Eye (tissue), 1 donor: ENCODE results near the gene EPB41.
"Not testable (repeated sequence)": the region's sequence is repeated elsewhere in the genome, so short reads cannot be mapped to it uniquely, and the experiment has no call there.

ENCODE experiments used
- DNase-seq: peaks from one replicate; pipeline ENCODE4 v3.0.0-alpha.2; 2015

Gene EPB41

DNA sequence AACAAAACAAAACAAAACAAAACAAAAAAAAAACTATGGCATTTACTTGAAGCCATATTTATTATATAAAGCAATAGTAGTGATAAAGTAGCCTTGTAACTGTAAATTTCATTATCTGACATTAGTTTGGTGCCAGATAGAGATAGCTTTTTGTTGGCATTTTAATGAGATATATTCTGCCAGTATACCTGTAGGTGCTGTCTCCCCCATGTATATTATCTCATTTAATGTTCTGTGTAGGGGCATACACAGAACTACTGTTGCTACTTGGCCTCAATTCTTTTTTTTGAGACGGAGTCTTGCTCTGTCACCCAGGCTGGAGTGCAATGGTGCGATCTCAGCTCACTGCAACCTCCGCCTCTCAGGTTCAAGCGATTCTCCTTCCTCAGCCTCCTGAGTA, 141.9 kb downstream of the EPB41 start:
- no peak for DNase-seq

DNA sequence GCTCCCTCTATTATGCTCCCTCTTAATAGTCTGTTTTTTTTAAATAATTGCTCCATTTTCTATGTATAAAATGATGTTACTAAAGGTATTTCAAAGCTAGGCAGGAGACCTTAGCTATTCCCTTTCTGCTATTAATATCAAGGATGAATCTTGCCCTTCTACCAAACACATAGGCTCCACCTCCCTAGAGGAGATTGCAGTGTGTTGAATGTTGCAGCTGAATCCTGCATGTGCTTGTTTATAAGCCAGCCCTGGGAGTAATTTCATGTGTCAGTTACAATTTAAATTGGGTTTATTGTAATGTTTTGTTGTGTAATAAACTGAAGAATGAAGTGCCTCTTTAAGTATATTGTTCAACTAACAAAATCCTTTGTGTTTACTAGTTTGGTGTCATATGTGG, 143.3 kb downstream of the EPB41 start:
- no peak for DNase-seq

DNA sequence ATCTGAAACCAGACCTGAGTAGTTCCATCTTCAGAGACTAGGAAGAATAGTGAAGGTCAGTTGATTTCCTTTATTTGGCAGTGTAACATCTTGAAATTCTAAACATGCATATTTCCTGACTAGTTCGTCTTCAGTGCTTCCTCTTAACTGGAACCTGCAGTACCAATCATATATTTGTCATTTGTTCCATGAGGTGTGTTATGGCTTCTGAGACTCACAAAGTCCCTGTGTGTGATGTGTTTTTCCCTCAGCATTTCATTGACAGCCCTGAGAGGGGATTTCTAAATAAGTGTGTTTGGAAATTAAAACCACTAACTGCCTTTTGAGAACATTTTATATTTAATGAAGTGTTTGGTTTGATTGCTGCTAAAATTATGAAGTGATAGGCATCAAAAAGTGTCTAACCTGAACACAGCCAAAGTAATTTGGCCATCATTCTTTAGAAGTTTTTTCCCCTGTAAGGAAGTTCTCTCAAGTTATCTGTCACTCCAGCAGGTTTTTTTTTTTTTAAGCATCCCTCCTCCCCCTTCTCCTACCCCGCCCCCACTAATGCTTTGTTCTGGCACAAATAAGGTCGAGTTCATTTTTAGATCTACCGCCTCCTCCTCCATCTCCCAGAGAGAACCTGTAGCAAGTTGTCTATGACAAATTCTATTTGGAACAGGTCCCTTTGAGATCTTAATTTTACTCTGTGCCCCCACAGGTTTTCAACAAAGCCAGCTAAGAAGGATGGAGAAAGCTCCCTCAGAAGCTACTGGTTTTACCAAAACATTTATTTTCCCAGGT, 148.0 kb downstream of the EPB41 start:
- no peak for DNase-seq

DNA sequence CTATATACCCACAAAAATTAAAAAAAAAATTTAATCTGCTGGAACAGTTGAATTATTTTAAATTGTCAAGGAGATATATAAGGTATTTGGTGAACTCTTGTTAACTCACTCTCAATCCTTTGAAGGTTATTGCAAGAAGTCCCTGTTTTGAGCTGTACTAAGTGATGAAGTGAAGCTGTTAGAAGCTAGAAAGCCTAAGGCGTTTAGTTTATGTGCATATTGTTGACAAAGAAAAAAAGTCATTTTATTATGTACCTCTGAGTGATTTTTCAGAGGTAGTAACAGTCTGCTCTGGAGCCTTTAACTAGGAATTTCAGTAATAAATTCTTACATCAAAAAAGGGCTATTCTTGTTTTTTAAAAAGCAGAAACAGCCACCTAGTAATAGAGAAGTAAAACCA, 149.7 kb downstream of the EPB41 start:
- no peak for DNase-seq

DNA sequence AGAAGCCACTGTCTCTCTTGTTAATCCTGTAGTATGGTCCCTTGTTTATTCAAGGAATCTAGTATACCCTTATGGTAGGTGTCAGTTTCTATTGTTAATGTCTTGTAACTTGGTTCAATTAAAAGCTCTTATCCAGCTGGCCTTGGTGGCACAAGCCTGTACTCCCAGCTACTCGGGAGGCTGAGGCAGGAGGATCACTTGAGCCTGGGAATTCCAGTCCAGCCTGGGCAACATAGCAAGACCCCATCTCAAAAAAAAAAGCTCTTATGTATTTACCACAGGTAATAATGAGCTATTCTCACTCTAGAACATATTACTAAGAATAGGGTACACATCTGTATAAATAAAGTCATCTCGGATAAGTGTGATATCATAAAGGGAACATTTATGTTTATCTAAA, 162.8 kb downstream of the EPB41 start:
- no peak for DNase-seq

DNA sequence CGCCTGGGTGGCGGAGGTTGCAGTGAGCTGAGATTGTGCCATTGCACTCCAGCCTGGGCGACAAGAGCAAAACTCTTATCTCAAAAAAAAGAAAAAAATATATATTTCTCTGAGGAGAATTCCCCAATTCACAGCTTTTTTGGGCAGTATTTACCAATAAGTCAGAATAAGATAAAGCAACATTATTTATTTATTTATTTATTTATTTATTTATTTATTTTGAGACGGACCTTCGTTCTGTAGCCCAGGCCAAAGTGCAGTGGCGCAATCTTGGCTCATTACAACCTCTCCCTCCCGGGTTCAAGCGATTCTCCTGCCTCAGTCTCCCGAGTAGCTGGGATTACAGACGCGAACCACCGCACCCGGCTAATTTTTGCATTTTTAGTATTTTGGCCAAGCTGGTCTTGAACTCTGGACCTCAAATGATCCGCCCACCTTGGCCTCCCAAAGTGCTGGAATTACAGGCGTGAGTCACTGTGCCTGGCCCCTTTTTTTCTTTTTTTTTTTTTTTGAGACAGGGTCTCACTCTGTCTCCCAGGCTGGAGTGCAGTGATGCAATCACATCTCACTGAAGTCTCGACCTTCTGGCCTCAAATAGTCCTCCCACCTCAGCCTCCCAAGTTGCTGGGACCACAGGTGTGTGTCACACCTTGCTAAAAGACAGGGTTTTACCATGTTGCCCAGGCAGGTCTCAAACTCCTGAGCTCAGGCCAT, 165.7 kb downstream of the EPB41 start:
- not testable (repeated sequence) for DNase-seq

DNA sequence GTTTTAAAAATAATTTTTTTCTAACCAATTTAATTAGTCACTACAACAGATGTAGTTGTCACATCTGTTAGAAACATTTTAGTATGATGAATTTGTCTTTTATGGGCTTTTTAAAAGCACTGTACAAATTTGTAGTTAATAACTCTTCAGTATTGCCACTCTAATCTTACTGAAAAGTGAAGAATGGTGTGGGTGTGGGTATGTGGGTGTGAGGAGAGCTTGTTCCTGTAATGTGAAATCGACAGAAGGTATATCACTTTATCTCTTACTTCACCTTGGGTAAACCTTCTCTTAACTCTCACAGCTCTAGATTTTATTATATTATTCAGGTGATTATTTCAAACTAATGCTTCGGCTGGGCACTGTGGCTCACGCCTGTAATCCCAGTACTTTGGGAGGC, 166.8 kb downstream of the EPB41 start:
- DNase-seq = no peak

DNA sequence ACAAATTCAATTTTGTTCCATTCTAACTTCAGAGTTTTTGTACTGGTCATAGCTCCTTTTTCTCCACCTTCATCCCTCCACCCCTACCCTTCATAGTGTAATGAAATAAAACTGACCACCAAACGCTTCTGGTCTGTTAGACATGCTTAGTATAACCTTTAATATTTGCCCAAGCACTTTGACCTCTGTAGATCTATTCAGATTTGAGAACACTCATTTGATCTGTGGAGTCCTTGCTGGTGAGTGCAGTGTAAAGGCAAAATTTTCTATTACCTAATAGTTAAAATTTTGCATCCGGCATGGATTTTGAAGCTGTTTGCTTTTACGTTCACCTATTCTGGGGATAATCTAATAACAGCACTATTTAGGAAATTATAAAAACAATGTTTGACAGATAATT, 168.2 kb downstream of the EPB41 start:
- DNase-seq = no peak

DNA sequence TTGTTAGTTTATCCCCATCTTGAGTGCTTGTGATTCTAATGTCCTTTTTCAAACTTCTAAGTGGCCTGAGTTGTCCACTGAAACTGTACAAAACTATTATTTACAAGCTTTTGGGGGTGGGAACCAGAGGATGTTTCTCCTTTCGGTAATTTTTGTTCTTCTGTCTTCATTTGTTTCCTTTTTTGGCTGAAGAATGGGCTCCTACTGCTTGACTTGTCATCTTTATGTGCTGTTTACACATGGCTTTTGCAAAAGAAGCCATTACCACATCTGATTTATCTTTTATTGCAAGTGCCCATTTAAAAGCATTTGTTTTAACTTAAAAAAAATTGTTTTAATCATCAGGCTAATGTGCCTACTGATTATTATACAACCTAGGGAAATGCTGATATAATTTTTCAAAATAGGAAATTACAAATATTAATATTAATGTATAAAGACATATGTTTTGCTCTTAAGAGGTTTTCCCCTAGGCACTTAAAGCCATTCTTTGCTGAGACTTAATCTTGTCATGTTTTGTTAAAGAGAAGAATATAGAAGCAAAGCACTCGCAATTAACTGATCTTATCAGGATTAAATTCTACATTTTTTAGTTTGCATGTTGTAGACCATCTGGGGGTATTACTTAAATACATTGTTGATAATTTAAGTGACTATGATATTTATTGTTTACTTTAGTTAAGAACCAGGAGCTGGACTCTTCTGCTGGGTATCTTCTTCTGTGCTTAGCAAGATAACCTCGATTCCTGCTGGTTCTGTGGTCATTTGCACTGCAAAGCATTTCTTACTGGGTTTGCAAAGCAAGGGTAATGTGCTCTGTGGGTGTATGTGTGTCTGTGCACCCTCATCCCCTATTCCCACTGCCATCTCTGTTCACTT, 169.2 kb downstream of the EPB41 start:
- DNase-seq = no peak

DNA sequence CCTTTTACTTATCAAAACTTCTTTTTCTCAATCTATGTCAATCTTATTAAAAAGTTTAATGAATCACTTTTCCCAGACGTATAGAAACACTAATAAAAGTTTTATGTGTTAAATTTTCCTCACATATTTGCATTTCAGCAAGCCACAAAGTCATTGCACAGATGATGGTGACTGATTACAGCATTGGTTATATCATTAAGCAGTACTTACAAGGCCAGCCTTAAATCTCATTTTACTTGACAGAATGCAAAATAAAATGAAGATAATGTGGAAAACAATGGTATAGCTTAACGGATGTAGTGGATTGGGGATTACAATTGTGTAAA, 169.8 kb downstream of the EPB41 start:
- no peak for DNase-seq

DNA sequence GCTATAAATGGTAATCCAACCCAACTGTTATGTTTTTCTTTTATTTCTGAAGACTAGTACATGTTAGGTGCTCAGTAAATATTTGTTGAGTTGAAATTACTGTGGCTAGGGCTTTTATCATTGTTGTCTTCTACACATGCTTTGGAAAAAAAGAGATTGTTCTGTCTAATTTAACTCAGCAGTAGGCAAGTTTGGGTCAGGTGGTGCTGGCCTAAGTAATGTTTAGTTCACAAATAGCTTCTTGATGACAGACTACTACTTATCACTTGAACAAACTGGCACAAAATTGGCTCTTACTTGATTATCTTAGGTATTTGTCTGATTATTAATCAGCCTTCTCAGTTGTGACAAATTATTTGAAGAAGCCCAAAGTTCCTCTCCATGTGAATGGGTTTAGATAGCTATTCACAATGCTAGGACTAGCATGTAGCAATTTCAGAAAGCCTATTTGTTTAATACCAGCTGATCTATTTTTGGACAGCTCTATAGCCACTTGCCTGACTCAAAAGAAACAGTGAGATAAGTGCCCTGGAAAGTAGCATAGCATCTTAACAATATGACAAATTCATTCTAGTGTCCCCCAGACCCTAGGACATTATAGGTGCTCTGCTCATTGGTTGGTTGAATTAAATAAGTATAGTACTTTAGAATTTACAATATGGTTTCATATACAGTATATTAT, 176.7 kb downstream of the EPB41 start:
- no peak for DNase-seq

DNA sequence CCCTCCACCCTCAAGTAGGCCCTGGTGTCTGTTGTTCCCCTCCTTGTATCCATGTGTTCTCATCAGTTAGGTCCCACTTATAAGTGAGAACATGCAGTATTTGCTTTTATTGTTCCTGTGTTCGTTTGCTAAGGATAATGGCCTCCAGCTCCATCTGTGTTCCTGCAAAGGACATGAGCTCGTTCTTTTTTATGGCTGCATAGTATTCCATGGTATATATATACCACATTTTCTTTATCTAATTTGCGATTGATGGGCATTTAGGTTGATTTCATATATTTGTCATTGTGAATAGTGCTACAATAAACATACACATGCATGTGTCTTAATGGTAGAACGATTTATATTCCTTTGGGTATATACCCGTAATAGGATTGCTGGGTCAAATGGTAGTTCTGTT, 178.3 kb downstream of the EPB41 start:
- DNase-seq = not testable (repeated sequence)

DNA sequence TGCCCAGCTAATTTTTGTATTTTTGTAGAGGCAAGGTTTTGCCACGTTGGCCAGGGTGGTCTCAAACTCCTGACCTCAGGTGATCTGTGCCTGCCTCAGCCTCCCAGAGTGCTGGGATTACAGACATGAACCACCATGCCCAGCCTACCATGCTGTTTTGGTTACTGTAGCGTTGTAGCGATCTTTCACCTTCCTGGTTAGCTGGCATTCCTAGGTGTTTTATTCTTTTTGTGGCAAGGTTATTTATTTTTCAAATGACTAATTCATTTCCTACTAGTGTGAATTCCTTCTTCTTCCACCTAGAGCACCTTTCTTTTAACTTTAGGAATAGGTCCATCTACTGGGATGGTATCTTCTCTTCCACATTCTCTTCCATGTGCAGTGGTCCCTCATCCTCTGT, 180.1 kb downstream of the EPB41 start:
- DNase-seq = no peak

DNA sequence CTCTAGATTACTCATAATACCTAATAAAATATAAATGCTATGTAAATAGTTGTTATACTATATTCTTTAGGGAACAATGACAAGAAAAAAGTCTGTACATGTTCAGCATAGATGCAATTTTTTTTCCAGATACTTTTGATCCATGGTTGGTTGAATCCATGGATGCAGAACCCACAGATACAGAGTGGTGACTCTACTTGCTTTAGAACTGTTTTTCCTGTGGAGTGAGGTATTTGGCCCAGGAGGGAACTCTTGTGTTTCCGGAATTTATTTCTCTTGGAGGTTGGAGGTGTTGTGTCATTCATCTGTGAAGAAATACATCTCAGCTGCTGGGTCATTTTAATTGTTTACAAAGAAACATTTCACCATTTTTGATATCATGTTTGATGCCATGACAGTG, 180.6 kb downstream of the EPB41 start:
- DNase-seq = no peak

DNA sequence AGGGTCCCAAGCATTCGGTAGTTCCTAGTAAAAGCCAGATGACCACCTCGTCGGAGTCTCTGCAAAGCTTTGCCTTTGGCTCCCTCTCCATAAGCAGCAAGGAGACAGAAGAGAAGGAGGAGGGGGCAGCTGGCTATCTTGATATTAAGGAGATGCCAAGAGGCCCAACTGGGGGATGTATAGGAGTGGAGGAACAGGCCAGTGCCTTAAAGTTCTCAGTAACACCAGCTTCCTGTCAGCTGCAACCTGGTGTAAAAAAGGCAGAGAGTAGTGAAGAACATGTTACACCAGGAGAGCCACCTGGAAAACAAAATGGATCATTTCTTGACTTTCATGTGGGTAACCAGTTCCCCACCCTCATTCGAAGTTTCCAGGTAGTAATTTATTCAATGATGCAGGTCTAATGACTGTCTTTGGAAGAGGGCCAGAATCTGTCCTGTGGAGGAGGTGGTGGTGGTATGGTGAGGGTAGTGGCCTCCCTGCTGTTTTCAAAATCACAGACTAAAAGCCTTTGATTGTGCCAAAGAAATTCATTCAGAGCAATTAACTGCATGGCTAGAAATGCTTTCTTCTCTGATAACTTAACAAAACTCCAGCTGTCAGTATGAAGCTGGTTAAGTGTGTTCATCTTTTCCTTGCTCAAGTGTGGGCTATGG, 182.0 kb downstream of the EPB41 start:
- DNase-seq = peak; percentile 63

DNA sequence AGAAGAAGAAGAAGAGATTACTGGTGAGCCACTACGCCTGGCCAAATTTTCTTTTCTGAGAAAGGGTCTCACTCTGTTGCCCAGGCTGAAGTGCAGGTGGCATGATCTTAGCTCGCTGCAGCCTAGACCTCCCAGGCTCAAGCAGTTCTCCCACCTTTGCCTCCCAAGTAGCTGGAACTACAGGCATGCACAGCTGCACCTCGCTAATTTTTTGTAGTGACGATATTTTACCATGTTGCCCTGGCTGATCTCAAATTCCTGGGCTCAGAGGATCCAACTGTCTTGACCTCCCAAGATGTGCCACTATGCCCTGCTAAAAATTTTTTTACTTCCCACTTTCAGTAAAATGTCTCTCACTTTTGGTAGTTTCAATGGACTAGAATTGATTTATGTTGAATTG, 184.9 kb downstream of the EPB41 start:
- no peak for DNase-seq

DNA sequence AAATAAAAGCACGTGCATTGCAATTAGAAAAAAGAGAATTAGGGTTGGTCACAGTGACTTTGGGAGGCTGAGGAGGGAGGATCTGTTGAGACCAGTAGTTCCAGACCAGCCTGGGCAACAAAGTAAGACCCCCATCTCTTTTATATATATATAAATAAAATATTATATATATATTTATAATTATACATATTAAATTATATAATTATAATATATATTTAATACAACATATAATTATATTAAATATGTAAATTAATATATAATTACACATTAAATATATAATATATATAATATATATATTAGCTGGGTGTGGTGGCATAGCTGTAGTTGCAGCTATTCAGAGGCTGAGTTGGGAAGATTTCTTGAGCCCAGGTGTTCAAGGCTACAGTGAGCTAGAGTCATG, 186.1 kb downstream of the EPB41 start:
- no peak for DNase-seq

DNA sequence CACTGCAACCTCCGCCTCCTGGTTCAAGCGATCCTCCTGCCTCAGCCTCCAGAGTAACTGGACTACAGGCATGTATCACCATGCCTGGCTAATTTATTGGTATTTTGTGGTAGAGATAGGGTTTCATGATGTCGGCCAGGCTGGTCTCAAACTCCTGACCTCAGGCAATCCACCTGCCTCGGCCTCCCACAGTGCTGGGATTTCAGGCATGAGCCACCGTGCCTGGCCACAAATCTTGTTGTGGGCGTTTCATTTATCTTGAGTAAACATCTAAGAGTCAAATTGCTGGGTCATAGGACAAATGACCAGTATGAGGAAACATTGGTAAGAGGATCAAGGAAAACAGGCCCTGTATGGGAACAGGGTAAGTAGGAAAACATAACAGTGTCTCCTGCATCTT, 191.5 kb downstream of the EPB41 start:
- DNase-seq = no peak

DNA sequence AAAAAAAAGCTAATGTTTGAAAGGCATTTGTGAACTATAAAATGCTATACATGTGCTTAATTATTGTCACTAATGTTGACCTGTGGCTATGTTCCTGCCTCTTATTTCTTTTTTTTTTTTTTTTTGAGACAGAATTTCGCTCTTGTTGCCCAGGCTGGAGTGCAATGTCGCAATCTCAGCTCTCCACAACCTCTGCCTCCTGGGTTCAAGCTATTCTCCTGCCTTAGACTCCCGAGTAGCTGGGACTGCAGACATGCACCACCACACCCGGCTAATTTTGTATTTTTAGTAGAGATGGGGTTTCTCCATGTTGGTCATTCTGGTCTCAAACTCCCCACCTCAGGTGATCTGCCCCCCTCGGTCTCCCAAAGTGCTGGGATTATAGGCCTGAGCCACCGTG, 193.7 kb downstream of the EPB41 start:
- DNase-seq = not testable (repeated sequence)

DNA sequence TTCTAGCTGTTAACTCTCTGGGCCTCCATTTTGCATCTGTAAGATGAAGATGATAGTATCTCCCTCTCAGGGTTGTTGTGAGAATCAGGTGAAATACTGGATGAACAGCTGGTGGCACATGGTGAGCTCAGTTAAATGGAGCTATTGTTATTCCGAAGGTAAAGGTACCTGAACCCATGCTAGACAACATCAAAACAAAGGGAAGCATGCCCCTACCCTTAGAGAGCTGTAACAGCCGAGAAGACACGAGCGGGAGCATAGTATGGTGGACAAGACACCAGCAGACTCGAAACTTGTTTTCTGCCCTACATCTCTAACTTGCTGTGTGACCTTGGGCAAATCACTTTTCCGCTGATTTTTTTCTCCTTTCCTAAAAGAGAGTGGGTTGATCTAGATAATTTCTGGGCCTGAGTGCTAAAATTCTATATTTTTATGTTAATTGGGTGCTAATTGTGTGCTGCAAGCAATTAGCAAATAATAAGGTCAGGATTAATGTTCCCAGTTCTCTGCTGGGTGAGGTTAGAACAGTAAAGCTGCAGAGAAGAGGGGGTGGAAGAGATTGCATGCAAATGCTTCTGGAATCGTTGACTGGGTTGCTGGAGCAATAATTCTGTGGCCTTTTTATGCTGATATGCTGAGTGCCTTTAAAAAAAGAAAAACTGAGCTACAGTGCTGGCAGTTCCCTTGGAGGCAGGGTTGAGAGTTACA, 198.5 kb downstream of the EPB41 start:
- DNase-seq = no peak

DNA sequence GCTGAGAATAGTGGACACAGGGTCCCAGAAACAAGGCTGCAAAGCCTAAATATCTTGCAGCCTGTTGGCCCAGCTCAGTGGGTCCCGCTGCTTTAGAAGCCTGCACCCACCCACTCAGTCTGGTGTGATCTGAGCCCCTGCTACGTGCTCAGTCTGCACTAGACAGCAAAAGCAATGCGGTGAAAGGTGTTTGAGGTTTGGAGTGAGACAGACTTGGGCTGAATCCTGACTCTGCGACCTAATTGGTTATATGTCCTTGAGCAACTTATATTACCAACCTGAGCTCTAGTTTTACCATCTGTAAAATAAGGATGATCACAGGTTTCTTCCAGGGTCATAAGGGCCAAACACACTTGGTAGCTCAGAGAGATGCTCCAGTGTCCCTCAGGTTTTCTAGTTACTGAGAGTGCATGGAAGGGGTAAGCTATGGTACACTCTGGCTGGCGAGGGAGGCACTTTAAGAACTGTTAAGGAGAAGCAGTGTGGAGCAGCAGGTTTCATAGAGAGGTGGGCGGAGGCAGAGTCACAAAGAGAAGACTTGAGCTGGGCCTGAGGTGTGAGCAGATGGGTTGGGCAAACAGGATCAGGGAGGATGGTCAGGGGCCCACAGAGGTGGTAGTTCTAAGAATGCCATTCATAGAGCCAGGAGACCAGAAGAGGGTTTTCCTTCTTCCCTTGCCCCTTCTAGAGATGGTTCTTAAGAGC, 199.2 kb downstream of the EPB41 start:
- no peak for DNase-seq
